GM18907 (cell line): ENCODE data around the gene GPR4.

Experiments used
- ATAC-seq: cut with Tn5 transposase; IDR thresholded peaks from one replicate; pipeline ENCODE4 v1.9.1; 2021; ENCODE audit warnings: mild to moderate bottlenecking, moderate library complexity; ENCODE audit not compliant: unreplicated experiment

GPR4 gene

DNA sequence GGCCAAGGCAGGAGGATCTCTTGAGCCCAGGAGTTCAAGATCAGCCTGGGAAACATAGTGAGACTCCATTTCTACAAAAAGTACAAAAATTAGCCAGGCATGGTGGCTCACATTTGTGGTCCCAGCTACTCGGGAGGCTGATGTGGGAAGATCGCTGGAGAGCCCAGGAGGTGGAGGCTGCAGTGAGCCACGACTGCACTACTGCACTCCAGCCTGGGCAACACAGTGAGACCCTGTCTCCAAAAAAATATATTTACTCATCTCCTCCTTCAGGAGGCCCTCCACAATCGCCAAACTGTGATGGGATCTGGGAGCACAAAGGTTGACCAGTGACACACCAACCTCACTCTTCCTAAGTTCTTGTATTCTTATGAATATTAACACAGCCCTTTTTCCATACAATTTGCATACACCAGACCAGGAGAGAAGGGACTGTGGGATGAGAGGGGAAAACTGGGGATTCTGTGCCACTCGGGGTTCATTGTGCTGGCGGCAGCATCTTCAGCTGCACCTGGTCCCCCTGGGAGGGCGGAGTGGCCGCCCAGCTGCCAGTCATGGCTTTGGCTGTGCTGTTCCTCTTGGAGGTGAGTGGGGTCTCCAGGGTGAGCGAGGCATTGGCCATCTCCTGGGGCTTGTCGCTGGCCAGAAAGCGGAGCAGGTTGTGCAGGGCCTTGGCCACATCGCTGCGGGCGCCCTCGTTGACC, 11.6 kb downstream of the GPR4 start:
- ATAC-seq = no peak

DNA sequence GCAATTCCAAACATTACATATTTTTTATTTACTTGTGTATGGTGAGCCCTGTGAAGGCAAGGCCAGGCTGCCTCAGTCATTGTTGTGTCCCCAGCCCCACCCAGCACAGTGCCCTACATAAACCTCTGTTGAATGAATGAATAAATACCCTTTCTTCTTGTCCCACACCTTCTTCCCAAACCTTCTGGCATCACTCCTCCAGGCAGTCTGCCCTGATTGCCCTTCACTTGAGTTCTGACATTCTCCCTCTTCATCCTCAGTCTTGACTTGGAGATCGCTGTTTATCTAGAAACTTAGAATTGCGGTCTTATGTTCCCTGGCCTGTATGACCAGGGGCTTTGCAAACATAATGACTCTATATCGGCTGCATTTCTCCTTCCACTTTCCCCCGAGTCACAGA, 12.2 kb downstream of the GPR4 start:
- no peak for ATAC-seq

DNA sequence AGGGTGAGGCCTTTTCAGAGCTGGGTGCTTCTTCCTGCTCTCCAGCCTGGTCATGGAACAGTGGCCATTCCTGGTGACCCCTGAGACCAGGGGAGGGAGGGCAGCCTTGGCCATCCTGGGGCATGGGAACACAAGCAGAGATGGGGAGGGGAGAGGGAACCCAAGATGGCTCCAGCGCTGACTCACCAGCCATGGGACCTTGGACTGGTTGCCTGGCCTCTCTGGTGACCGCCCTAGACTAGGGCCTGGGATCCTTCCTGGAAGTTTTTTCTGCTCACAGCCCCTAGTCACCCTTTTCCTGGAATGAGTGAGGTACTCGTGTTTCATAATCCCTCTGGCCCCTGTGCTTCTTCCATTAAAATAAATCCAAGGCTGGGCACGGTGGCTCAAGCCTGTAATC, 14.1 kb downstream of the GPR4 start:
- ATAC-seq = no peak

DNA sequence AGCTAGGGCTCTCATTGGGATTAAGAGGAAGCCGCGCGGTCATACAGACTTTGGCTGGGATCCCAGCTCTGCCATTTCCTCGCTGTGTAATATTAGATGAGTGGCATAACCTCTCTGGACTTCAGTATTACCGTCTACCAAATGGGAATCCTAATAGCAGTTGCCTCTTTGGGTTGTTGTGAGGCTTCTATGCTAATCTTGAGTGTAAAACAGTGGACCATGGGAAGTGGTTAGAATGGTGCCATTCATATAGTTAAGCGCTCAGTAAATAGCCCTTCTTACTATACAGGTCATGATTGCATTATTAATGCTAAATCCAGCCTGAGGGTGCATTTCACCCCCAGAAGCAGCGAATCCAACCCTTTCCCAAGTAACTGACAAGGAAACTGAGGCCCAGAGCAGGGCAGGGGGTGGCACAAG, 16.8 kb downstream of the GPR4 start:
- no peak for ATAC-seq

DNA sequence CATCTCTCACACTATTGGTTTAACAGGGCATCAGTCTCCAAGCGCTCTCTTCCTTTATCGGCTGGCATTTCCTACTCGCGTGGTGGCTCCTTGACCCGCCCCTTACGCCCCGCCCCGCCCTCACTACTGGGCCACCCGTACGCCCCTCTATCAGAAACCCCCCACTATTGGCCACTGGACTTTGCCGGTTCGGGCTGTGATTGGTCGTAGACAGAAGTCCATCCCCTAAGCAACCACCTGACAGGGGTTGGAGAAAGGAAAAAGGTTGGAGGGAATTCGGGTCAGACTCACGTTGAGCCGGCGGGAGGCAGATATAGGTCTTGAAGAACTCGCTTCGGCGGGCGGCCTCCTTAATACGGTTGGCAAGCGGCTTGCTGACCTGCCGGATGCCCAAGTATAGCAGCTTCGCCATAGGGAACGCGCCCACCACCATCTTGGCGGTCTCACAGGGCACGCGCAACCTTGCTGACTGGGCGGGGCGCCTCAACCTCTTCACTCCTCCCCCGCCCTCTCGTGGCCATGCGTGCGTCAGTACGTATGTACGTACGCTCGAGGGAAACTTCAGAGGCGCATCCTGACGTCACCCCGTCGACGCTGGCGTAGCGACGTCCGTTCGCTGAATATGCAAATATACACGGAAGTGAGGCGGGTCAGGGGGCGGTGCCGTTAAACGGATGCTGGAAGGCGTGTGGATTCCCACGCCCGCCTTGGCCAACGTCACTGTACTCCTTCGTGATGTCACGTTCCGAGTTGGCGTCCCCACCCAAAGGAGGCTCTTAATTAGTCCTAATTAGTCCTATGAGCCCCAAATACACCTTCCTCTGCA, 17.5 kb downstream of the GPR4 start, which contains the start of gene OPA3:
Gene OPA3, minus strand, starts transcription at position 471 of the 826 bp plus-strand sequence. Its CDS starts 38 bp downstream, at position 433.
- peak; percentile 90 for ATAC-seq

DNA sequence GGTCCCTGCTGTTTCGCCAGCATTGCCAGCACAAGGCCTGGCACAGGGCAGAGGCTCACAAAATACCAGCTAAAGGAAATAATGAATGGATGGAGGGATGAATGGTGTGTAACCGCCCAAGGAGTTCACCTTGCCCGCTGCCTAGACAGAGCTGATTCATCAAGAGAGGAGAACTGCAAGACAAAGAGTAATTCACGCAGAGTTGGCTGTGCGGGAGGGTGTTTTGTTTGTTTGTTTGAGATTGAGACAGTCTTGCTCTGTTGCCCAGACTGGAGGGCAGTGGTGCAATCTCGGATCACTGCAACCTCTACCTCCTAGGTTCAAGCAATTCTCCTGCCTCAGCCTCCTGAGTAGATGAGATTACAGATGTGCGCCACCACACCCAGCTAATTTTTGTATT, 20.4 kb downstream of the GPR4 start:
- no peak for ATAC-seq

DNA sequence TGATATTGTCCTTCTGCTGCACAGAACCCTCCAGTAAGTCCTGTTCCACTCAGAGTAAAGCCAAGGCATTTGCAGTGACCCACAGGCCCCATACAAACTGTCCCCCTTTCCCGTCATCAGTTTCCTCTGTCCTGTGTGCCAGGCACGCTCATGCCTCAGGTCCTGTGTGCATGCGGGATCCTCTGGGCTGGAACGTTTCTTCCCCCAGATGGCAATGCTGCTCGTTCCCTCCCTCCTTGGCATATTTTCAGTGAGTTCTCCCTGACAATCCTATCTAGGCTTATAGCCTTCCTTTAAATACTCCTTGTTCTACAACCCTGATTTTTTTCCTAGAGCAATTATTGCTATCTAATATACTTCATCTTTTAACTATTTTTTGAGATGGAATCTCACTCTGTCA, 23.2 kb downstream of the GPR4 start:
- ATAC-seq = no peak

DNA sequence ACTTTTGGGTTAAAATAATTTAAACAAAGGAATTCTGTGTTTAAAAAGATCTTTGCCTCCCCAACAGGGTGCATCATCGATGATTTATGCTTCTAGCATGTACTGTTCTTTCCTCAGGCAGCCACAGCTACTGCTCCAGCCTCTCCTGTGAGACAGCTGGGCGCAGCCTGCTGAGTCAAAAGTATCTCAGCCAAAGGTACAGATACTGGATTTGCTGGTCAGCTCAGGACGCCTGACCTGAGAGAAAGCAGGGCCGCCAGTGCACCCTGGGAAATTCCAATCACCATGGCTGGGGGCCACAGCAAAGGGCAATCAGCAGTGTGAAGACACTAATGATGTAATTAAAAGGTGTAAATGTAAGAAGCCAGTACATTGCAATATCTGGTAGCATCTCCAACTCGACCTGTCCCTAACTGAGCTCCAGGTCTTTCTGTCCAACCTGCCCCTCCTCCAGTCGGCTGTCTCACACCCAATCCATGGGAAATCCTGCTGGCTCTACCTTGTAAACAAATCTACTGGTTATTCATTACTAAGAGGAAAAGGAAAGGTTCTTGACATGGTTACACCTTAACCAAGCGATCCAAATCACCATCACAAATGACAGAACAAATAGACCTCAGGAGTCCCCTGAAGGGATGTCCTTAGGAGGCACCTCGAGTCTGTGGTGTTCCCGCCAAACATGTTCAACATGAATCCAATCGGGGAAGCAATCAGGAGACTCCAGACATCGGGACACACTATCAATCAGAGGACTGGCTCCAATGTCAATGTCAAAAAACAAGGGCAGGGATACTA, 24.7 kb downstream of the GPR4 start:
- no peak for ATAC-seq

DNA sequence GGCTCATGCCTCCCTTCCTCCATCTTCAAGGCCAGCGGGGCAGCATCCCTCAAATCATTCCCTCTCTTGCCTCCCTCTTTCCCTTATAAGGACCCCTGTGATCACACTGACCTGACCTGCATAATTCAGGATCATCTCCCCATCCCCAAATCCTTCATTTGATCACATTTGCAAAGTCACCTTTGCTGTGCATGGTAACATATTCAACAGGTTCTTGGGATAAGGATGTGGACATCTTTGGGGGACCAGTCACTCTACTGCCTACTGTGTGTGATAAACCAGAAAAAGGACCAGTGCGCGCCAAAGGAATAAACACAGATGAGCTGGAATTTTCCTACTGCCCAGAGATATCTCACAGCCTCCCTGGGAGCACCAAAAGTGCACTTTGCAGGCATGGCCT, 25.3 kb downstream of the GPR4 start:
- no peak for ATAC-seq

DNA sequence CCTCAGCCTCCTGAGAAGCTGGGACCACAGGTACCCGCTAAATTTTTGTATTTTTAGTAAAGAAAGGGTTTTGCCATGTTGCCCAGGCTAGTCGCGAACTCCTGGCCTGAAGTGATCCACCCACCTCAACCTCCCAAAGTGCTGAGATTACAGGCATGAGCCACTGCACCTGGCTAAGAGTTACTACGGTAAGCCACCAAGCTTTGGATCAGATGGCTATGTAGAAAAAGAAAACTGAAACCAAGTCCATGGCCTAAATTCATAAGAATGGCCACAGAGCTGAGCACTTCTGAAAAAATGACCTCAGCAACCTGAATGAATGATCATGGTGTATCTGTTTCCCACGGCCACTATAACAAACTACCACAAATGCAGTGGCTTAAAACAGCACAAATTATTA, 26.8 kb downstream of the GPR4 start:
- ATAC-seq = no peak

DNA sequence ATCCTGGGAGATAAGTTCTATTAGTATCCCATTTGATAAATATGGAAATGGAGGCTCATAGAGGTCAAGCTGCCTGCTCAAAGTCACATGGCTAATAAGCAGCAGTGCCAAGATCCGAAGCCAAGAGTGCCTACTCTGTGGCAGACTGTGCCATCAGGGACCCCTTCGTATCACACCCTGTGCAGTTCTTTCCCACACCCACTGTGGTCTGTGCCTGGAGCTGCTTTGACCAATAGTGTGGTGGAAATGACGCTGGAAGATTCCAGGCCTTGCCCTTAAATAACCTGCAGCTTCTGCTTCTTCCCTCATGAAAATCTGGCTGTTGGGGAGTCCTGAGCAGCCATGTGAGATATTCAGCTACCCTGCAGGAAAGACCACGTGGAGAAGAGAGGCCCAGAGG, 27.5 kb downstream of the GPR4 start:
- ATAC-seq = no peak

DNA sequence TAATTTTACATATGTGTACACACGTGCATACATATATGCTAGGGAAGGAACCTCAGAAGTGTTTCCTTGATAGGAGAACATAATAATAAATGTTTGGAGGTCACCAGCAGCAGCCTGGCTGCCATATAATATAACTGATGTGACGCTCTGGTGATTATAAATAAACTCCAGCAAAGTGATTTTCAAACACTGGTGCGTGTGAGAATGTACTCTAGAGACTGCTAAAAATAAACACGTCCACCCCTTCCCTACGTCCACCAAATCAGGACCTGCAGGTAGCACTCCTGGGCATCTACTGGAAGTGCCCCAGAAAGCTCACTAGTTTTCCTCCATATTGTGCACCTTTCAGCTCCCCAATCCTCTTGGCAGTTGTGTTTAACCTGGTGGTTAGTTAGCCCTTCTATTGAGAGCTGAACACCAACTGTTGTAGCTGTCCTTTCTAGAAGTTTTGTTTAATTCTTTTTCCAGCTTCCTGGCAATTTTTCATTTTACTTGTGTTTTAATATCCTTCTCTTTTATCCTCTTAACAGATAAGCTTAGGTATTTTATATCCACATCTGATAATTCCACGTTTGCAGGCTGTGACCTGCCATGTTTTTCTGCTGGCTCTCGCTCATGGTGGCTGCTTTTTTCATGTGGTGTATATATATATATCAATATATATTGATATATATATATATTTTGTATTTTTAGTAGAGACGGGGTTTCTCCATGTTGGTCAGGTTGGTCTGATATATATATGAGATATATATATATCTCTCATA, 30.4 kb downstream of the GPR4 start:
- ATAC-seq = no peak

DNA sequence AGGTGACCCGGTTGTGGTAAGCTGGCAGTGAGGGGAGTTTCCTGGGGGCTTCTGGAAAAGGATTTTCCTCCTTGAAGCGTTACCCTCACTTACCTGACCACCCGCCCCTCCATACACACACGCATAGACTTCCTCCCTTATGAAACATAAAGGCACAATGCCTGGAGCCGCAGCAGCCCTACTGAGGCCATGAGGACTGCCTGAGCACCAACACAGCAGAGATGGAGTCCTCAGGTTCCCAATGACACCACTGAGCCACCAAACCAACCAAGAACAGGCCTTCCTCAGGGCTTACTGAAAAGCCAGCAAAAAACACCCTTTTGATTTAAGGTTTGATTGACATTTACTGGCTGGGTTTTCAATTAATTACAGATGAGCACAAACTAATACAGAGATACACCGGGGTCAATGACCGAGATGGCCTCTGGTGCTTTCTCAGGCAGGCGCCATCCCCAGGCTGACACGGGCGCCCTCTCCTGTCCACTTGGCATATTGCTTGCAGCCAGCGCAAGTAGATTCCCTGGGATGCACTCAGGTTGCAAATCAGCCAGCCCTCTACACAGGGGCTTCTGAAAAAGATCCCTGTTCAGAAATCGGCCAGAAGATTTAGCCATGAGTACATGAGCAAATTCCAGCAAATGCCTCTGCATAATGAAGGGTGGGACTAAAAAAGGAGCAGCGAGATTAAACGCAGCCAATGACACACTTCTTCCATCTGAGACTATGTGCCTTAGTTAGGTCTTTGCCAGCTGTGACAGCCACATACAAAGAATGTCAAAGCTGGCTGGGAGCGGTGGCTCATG, 32.2 kb downstream of the GPR4 start:
- ATAC-seq = no peak

DNA sequence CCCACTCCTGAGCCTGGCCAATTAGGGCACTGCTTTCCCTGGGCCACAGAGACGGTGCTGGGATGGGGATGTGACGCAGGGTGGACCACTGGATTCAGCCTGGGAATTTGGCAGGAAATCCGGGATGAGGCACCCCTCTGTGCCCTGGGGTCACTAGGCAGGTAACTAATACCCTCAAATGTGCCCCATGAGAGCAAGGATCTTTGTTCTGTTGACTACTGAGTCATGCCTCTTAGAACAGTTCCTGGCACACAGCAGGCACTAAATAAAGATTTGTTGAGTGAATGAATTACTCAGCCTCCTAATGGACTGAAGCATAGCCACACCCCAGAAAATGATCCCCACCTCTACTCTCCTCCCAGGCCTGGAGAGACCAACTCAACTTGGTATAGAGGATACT, 33.3 kb downstream of the GPR4 start:
- no peak for ATAC-seq

DNA sequence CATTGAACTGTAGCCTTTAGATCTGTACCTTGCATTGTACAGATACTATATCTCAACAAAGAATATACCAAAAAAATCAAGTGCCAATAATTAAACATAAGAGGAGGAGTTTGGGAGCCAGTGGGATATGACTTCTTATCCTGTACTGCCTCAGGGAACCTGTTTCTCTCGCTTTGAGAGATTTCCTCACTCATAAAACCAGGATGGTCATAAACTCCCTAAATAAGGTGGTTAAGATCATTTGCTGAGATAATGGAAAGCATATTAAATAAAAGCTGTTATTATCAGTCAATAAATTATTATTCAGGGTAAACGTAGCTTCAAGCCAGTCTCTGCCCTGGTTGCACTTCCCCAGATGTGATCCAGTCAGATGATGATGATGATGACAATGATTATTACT, 34.4 kb downstream of the GPR4 start:
- no peak for ATAC-seq

DNA sequence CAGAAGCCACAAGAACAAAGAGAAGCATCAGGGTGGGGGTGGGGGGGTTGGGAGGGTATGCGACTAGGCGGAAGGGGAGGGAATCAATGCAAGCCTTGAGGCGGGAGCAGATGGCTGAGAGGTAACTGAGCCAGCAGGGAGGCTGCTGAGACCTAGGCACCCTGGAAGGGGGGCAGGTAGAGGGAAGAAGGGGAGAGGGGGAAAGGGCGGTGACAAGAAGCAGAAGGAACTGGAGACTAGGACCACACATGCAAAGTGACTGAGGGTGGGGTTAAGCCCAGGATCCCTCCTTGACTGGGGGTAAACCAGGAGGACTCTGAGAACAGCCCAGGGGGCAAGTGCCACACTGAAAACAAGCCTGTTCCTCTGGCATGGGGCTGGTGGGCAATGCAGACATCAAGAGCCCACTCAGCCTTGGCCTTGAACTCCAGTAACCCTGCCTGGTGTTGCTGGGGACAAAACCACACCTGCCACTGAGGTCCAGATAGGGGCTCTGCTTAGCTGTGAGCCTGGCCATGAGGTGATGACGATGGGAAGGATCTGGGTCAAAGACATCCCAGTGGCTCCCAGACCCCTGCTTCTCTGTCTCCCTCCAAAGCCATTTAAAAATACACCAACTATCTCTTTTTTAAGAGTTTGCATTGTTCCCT, 37.8 kb downstream of the GPR4 start:
- no peak for ATAC-seq

DNA sequence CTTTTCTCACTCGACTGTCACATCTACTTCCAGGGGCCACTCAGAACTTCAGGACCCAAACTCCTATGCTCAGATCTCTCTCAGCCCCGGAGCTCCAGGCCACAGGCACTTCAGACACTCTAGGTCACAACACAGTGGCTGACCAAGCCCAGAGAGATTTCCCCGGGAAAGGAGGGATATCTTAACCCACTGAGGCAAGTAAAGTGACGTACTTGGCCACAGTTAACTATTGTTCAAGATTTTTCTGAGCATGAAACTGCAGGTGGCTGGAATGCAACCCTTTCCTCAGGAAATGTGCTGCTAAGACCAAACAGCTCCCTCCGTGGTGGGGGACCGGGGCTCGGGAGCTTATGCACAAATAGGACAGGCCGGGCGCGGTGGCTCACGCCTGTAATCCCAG, 41.3 kb downstream of the GPR4 start:
- ATAC-seq = no peak

DNA sequence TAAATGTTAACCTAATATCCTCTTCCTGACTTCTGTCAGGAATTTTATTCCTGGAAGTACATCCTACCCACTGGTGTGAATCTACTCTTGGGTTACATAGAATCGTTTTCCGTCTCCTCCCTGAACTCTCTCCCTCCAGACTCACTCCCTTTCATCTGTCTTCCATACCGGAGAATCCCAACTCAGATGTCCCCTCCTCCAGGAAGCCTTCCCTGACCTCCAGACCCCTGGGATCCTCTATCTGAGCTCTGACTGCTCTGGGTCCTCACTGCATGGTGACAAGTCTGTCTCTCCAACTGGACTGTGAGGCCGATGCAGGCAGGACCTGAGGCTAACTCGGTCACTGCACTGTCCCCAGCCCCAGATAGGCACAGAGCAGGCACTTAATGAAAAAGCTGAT, 42.0 kb downstream of the GPR4 start:
- no peak for ATAC-seq

DNA sequence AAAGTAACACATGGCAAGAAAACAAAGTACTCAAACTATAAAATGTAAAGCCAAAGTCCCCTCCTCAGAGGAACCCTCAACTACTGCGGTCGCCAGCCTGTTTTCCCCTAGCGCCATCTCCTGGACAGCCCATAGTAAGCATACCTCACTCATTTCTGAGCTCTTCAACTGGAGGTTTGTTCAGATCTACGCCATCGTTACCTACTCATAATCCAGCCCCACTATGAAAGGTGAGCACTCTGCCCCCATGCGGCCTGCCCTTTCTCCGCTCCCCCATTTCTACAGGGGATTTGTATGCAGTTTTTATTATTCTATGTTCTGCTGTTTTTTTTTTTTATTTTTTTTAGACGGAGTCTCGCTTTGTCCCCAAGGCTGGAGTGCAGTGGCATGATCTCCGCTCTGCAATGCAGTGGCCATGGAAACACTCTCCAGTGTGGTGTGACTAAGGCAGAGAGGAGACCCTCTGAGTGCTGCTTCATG, 43.6 kb downstream of the GPR4 start:
- ATAC-seq = peak; percentile 69
